H1 (cell line): ENCODE results near the gene GPALPP1.
"Not testable (repeated sequence)": the region's sequence is repeated elsewhere in the genome, so short reads cannot be mapped to it uniquely, and the experiment has no call there.

Source experiments
- BRCA1 ChIP-seq: IDR thresholded peaks from 2 replicates; pipeline ENCODE4 v1.6.1; 2012; ENCODE audit warnings: low read depth, low read length, improper control_type of control experiment
- TAF1 ChIP-seq: IDR thresholded peaks from 2 replicates; pipeline ENCODE4 v1.6.1; 2011; ENCODE audit warnings: mild to moderate bottlenecking, low read depth, low read length

GRCh38 chr13:44943411-44943810 is 45.9 kb upstream of the GPALPP1 start:
- TF ChIP-seq BRCA1, TAF1: not testable (repeated sequence)
